Stimulated activated CD8-positive, alpha-beta memory T cell treated with anti-CD3 and anti-CD28 coated beads, Interleukin-15, amount 100 ng/mL, for 24 hours (primary cell): Measurements from ENCODE around the gene FAM163A.
"Not testable (repeated sequence)": the region's sequence is repeated elsewhere in the genome, so short reads cannot be mapped to it uniquely, and the experiment has no call there.

ENCODE experiments used
- DNase-seq: peaks from one replicate; pipeline ENCODE4 v3.0.0-alpha.2; 2020; ENCODE audit warnings: low read depth

Gene FAM163A

GRCh38 chr1:179816196-179816960 is 73.3 kb downstream of the FAM163A start:
- DNase-seq, result no peak

- no peak for DNase-seq
Measured at GRCh38 chr1:179817056-179817455, 74.0 kb downstream of the FAM163A start.

GRCh38 chr1:179817789-179818188 is 74.7 kb downstream of the FAM163A start:
- no peak for DNase-seq

DNA sequence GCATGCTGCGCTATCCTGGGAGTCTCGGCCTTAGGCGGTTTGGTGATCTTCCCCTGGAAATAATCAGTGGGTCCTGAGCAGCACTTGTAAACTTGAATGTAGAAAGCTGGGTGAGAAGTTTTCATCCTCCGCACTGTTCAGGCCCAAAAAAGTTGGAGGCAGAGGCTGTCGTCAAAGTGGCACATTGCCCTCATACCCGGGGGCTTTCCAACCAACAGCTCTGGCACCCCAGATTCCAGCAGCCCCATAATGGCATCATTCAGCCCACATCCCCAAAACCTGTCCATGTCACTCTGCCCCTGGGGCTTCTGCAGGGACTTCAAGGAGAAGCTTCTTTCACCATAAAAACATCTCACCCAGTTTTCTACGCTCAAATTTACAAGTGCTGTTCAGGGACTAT is 75.2 kb downstream of the FAM163A start:
- no peak for DNase-seq

DNA sequence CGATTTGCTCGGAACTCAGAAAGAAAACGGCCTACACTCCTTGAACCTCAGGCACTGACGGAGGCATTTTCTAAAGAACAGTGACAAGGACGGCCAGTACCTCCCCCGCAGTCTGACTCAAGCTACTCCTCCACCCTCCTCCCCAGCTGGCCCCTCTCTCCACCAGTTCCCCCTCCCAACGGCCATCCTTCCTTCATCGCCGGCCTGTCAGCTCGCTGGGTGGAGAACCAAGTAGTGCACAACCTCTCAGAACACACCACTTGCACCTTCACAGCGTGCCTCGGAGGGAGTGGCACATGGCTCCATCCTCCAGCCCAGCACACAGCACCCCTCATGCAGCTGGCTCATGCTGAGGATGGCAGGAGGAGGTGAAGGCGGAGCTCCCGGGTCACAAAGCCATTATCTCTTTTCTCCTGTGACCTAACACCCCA is 75.7 kb downstream of the FAM163A start:
- no peak for DNase-seq

DNA sequence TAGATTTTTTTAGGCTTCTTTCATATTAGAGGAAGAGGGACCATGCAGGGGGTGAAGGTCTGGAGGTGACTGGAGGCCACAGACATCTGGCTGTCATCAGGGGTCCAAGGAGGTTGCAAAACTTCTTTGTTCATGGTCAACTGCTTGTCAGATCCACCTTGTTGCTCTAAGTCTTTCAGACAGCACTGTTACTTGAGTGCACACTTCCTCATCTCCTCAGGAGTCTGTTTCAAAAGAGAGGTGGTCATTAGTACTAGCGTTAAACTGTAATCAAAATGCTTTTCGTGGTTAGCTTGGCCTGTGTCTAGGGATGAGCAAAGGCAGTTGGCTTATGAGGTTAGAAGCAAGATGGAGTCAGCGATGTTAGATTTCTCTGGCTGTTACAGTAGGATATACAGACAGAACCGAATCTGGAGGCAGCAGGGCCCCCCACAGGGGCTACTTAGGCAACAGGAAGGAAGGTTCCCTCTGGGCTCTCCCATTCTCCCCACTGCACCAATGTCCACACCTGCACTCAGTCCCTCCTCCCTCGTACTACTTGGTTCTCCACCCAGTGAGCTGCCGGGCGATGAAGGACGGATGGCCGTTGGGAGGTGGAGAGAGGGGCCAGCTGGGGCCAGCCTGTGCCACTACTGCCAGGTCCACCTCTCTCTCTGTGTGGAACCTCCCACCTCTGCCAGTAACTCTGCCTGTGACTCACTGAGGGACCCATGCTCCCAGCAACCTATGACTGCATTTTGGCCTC is 77.3 kb downstream of the FAM163A start:
- no peak for DNase-seq

DNA sequence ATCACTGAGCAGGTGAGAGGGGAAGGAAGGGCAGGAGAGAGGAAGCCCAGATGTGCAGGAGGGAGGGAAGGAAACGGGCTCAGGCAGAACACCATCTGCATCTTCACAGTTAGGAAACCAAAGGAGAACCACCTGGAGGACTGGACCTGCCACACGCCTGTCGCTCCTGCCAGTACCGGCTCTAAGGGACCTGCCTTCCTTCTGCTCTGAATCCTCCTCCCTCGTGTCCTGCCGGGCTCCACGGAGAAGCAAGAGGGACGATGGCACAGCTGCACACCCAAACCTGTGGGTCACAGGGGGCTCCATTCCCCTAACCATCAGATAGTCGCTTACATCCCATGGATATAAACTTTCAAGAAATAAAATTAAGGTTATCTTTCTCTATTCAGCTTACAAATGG is 78.4 kb downstream of the FAM163A start:
- no peak for DNase-seq

DNA sequence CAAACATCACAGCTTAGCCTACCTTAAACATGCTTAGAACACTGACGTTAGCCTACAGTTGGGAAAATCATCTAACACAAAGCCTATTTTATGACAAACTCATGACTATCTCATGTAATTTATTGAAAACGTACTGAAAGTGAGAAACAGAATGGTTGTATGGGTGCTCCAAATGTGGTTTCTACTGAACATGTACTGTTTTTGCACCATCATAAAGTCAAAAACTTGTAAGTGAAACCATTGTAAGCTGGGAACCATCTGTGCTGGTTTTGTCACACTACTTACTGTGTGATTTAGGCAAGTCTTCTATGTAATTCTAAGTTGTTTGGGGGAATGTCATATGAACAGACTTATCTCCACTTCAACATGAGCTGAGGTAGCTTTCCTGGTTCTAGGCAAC is 79.0 kb downstream of the FAM163A start:
- DNase-seq, result no peak

GRCh38 chr1:179823693-179824092 is 80.6 kb downstream of the FAM163A start:
- no peak for DNase-seq

- no peak for DNase-seq
Measured at GRCh38 chr1:179824265-179824664, 81.2 kb downstream of the FAM163A start.

- no peak for DNase-seq
Measured at GRCh38 chr1:179825206-179825605, 82.1 kb downstream of the FAM163A start.

DNA sequence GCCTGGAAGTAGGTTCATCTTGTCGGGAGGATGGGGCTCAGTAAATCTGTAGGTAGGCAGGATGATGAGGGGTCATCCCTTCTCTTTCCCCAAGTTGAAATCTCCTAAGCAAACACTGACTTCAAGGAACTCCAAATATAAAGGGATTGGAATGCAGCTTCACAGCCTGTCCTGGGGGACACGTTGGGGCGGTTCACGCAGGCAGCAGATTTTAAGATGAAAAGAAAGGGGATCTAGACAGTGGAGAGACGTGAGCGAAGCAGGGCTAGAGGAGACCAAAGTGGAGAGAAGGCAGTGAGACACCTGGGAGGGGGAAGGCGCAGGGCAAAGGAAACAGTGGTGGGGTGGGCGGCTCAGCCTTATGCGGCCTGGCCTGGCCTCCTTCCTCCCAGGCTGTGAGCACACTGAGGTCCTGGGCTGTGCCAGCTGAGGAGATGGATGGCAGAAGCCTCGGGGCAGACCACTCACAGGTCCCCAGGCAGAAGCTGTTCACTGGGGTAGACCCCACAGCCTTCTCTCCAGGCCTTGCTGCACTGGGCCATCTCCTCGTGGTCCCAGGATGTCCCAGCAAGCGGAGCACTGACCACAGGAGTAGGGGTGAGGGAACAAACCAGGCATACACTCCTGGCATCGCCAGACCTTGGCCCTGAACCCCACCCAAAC is 82.8 kb downstream of the FAM163A start:
- DNase-seq, result no peak

DNA sequence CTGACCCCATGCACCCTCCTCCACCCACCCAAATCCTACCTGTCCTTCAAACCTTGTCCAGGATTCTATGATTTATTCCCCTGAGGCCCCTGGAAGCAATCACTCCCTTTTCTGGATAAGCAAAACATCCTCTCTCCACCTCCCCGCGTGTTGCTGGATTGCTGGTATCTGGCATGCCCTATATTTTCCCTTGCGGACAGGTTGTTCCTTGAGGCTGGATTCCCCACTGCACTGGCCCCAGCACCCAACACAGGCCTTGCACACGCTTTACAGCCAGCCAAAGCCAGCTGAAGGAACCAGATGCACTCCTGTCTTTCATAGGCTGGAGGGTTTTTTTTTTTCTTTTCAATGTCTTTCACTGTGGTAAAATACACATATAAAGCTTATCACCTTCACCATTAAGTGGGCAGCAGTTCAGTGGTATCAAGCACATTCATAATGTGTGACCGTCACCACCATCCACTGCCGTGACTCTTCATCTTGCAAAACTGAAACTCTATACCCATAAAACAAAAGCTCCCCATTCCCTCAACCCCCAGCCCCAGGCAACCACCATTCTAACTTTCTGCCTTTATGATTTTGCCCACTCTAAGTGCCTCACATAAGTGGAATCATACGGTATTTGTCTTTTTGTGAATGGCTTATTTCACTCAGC is 83.7 kb downstream of the FAM163A start:
- DNase-seq, result no peak

DNA sequence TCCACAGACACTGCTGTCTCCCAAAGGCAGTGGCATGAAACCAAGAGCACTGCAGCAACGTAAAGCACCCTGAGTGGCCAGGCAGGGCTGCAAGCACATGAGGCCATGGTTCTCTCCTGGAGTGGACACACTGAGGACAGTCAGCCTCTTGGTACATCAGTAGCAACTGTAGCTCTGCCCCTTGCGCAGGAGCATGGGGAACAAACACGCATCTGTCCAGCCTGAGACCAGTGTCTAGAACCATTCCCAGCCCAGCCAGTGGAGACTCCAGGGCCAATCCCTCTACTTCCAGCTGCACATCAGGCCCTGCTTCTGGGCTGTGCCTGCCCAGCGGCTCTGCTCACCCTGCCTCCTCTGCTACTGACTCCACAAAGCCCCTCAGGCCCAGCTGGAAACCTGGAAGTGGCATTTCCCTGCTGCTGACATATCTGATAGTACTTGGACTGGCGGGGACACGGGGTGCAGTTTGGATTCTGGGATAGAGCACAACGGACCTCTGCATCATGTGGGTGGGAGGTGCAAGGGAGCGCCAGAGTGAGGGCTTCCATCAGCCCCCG is 85.5 kb downstream of the FAM163A start:
- DNase-seq, result no peak

GRCh38 chr1:179831225-179831624 is 88.1 kb downstream of the FAM163A start:
- DNase-seq, result no peak

DNA sequence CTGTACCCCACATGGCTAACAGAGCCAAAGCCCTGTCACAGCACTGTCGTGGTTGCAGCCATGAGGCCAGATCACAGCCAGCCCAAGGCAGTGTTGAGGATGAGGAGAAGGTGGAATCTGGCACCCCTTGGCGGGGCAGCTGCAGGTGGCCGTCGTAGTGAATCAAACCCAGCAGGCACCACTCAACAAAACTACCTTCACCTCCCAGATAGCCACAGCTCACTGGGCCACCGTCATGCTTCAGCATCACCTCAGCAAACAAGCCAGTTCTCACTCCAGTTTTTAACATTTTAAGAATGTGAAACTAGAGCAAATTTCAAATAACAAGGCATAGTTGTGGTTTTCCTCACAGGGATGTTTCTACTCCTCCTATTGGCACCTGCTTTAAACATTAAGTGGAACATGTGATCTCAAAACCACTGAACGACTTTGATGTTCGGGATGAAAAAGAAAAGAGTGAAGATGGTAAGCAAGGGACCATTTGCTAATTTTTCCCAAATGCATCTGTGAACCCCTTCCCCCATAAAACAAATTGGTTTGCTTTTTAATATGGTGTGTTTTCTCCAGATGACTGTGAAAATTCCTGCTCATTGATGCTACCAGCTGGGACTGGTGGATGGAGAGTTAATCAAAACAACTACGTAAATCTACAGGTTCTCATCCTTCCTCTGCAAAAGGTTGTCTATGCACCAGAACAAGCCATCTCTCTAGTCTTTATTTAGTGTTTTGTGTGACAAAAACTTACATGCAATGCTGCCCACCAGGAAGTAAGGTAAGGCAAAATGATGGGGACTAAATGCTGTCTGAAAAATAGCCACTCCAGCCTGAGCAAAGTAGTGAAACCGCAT is 89.0 kb downstream of the FAM163A start:
- no peak for DNase-seq

- DNase-seq, result not testable (repeated sequence)
Measured at GRCh38 chr1:179836686-179837445, 93.8 kb downstream of the FAM163A start.

- DNase-seq, result no peak
Measured at GRCh38 chr1:179840107-179840506, 97.0 kb downstream of the FAM163A start.

DNA sequence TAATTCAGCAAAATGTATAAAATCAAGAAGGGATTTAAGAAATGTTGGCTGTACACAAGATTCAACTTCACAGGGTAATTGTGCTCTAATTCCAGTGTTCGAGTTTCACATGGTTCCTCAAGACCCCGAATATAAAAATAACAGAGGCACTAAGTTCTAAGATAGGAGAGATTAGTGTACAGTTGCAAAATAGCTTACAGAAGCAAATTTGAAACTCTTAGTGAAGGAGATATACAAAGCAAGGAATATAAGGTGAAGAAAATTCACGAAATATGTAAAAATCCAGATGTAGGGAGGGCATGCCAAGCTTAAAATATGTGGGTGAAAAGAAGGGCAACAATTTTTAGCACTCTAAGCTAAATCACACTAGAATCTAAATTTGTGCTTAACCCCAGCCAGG is 105.1 kb downstream of the FAM163A start:
- no peak for DNase-seq

GRCh38 chr1:179853102-179853501 is 110.0 kb downstream of the FAM163A start:
- no peak for DNase-seq
